Body of pancreas (tissue), 4 donors: Measurements from ENCODE around the gene LDLRAD3. TPM values are rescaled to one million over a fixed set of nuclear protein-coding genes. Genes with fewer than 3 reads are reported as not detected.

Experiments used
- ATAC-seq: fragments of 150-250 bp; one replicate; pipeline ENCODE4 v1.9.1; 2016
- DNase-seq, 4 donors: peaks; one replicate each; pipeline ENCODE4 v3.0.0-alpha.2; 2019
- H3K27ac ChIP-seq, 4 donors: fragments of 200-600 bp; sonication (generic); 1 replicate in 3 of 4; 2 replicates in 1 of 4; pipeline versions ENCODE4 v1.5.1 to v1.6.1; 2016 to 2019; ENCODE audit warnings: mild to moderate bottlenecking in 1 of 4, mixed read lengths in 1 of 4, moderate library complexity in 1 of 4
- H3K27me3 ChIP-seq, 2 donors: fragments of 200-600 bp; sonication (generic); one replicate each; pipeline ENCODE4 v1.6.0; 2016; ENCODE audit warnings: mild to moderate bottlenecking in 1 of 2
- H3K36me3 ChIP-seq, 2 donors: fragments of 200-600 bp; sonication (generic); replicated peaks in 1 of 2; 2 replicates each; pipeline ENCODE4 v1.5.1; 2016; ENCODE audit warnings: low read depth in 2 of 2; ENCODE audit not compliant: insufficient read depth in 1 of 2
- H3K4me1 ChIP-seq: fragments of 200-600 bp; sonication (generic); one replicate; pipeline ENCODE4 v1.6.0; 2016
- H3K4me3 ChIP-seq, 2 donors: fragments of 200-600 bp; sonication (generic); 1 replicate in 1 of 2; 2 replicates in 1 of 2; pipeline ENCODE4 v1.5.1; 2016 to 2019
- H3K9me3 ChIP-seq, 3 donors: fragments of 200-600 bp; sonication (generic); 1 replicate in 2 of 3; 2 replicates in 1 of 3; pipeline ENCODE4 v1.5.1; 2016
- CTCF ChIP-seq, 7 experiments: fragments of 450-650 bp in 4 of 7; fragments of 200-600 bp in 3 of 7; sonication (generic) in 3 of 7; IDR thresholded peaks; one replicate each; pipeline ENCODE4 v1.5.1; 2016 to 2019; ENCODE audit warnings: antibody characterized with exemption in 7 of 7
- POLR2A ChIP-seq, 3 donors: fragments of 450-650 bp; IDR thresholded peaks; one replicate each; pipeline ENCODE4 v1.6.1; 2016; ENCODE audit warnings: antibody characterized with exemption in 3 of 3, mild to moderate bottlenecking in 2 of 3
- WGBS, 2 donors: methylation state at CpG; one replicate each; pipeline ENCODE4 v1.1.5; 2017; 5-methylcytosine and 5-hydroxymethylcytosine counted together
- intact Hi-C: fragments of 100-400 bp; cut with DNase I; formaldehyde crosslinking; loops from one replicate; pipeline ENCODE4 v1.15.1; 2023
- total RNA-seq, 2 donors: library from RNA; depleted of rRNA; stranded (reverse); fragments of >200 nt; gene quantifications; one replicate each; pipeline ENCODE4 v1.1.0, GENCODE V29; 2016

LDLRAD3 gene
- total RNA-seq, 2 donors from 2014 or later, result 5.7 to 7.9 TPM

DNA sequence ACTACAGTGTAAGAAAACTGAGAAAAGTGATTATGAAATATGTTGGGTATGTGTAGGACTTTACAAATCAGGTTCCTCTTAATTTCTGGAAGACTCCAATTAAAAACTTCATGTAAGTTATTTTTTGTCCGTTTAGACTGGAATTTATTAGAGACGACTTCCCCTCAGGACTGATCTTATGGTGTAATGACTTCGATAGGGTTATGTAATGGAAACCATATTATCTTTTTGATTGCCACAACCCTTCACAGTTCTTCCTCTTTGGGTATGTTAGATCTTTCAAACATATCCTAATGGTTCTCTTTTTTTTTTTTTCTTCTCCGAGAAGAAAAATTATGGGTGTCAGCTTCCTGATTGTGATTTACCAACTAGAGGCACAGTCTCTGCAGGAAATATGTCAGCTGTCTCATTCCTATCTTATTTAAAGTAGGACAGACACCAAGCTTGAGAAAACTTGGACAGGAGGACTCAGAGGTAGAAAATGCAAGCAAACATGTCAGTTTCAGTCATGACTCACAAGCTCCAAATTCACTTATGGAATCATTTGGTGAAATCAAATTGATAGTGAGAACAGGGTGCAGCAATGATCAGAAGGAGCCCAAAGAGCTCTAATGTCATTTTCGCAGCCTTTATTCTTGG is 11.1 kb upstream of the LDLRAD3 start:
- intact Hi-C loops, result no loop called here
- Histone ChIP-seq H3K36me3 (no peaks in the 10 kb centered on the region), H3K4me1 (peaks cover 3% of the 10 kb centered on the region), H3K27ac (peak overlapping the region in 1 of 4 donors; percentile 31), H3K27me3 (no peaks in the 10 kb centered on the region), H3K4me3 (no peak overlapping the region), H3K9me3 (peaks cover 0 to 4% (median 0%) of the 10 kb centered on the region in 3 donors)
- TF ChIP-seq CTCF (IDR thresholded peaks at IDR 0.05), result no peak
- no peak for TF ChIP-seq POLR2A (IDR thresholded peaks at IDR 0.05)
- 64 to 77% methylated on average over 5 of the region's 5 CpGs for WGBS, 2 donors
- ATAC-seq, result no peak
- DNase-seq, result no peak

GRCh38 chr11:35933320-35933871 is 10.5 kb upstream of the LDLRAD3 start:
- H3K4me1 ChIP-seq, result no peaks in the 10 kb centered on the region
- intact Hi-C loops, result no loop called here
- peaks cover 0 to 4% (median 0%) of the 10 kb centered on the region in 3 donors for H3K9me3 ChIP-seq
- WGBS, 2 donors, result 82 to 86% methylated on average over 3 of the region's 3 CpGs
- no peak overlapping the region for H3K27ac ChIP-seq
- H3K36me3 ChIP-seq, result no peaks in the 10 kb centered on the region
- TF ChIP-seq POLR2A (IDR thresholded peaks at IDR 0.05), result no peak
- TF ChIP-seq CTCF (IDR thresholded peaks at IDR 0.05), result no peak
- no peak overlapping the region for H3K4me3 ChIP-seq
- H3K27me3 ChIP-seq, result no peaks in the 10 kb centered on the region
- ATAC-seq, result no peak
- DNase-seq, result no peak

- intact Hi-C loops, result no loop called here
- no peak overlapping the region for H3K27ac ChIP-seq
- H3K36me3 ChIP-seq, result no peaks in the 10 kb centered on the region
- WGBS, 2 donors, result 69 to 70% methylated on average over 7 of the region's 7 CpGs
- H3K4me3 ChIP-seq, result no peak overlapping the region
- no peaks in the 10 kb centered on the region for H3K4me1 ChIP-seq
- TF ChIP-seq POLR2A (IDR thresholded peaks at IDR 0.05) (no peak), CTCF (IDR thresholded peaks at IDR 0.05) (no peak)
- DNase-seq (no peak), ATAC-seq (no peak)
- H3K27me3 ChIP-seq, result no peaks in the 10 kb centered on the region
- H3K9me3 ChIP-seq, result peaks cover 0 to 4% (median 0%) of the 10 kb centered on the region in 3 donors
Measured at GRCh38 chr11:35934271-35934670, 9.6 kb upstream of the LDLRAD3 start.

GRCh38 chr11:35934981-35935380 is 8.9 kb upstream of the LDLRAD3 start:
- H3K4me1 ChIP-seq, result no peaks in the 10 kb centered on the region
- ATAC-seq, result no peak
- DNase-seq, result no peak
- no peaks in the 10 kb centered on the region for H3K36me3 ChIP-seq
- no peak overlapping the region for H3K4me3 ChIP-seq
- no peak overlapping the region for H3K27ac ChIP-seq
- intact Hi-C loops, result no loop called here
- TF ChIP-seq POLR2A (IDR thresholded peaks at IDR 0.05), result no peak
- no peak for TF ChIP-seq CTCF (IDR thresholded peaks at IDR 0.05)
- peaks cover 0 to 4% (median 0%) of the 10 kb centered on the region in 3 donors for H3K9me3 ChIP-seq
- WGBS, 2 donors, result 76 to 77% methylated on average over 4 of the region's 4 CpGs
- no peaks in the 10 kb centered on the region for H3K27me3 ChIP-seq

GRCh38 chr11:35935390-35935789 is 8.5 kb upstream of the LDLRAD3 start:
- Histone ChIP-seq H3K9me3 (peaks cover 0 to 4% (median 0%) of the 10 kb centered on the region in 3 donors), H3K27ac (no peak overlapping the region), H3K4me3 (no peak overlapping the region), H3K4me1 (no peaks in the 10 kb centered on the region), H3K27me3 (no peaks in the 10 kb centered on the region), H3K36me3 (no peaks in the 10 kb centered on the region)
- DNase-seq (no peak), ATAC-seq (no peak)
- no peak for TF ChIP-seq POLR2A (IDR thresholded peaks at IDR 0.05)
- TF ChIP-seq CTCF (IDR thresholded peaks at IDR 0.05), result no peak
- WGBS, 2 donors, result 70 to 72% methylated on average over 1 of the region's 1 CpG
- intact Hi-C loops, result no loop called here
